Spleen (tissue), 11 donors: ENCODE results near the gene ZNF484. TPM values are rescaled to one million over a fixed set of nuclear protein-coding genes. Genes with fewer than 3 reads are reported as not detected.

Source experiments
- DNase-seq: peaks from one replicate; pipeline ENCODE4 v3.0.0-alpha.2; 2020
- H3K27ac ChIP-seq, 8 donors: fragments of 200-600 bp; sonication (generic) in 7 of 8; 1 replicate in 4 of 8; 2 replicates in 4 of 8; pipeline versions ENCODE4 v1.5.0 to v1.8.0; 2016 to 2021; ENCODE audit warnings: inconsistent platforms in 4 of 8, mild to moderate bottlenecking in 4 of 8, moderate library complexity in 1 of 8
- H3K27me3 ChIP-seq, 7 donors: fragments of 200-600 bp; sonication (generic) in 6 of 7; replicated peaks in 1 of 7; 1 replicate in 4 of 7; 2 replicates in 3 of 7; pipeline versions ENCODE4 v1.5.0 to v1.8.0; 2016 to 2021; ENCODE audit warnings: inconsistent platforms in 3 of 7, mild to moderate bottlenecking in 1 of 7
- H3K36me3 ChIP-seq, 6 donors: fragments of 200-600 bp; sonication (generic) in 5 of 6; 1 replicate in 4 of 6; 2 replicates in 2 of 6; pipeline versions ENCODE4 v1.5.0 to v1.8.0; 2016 to 2021; ENCODE audit warnings: inconsistent platforms in 2 of 6
- H3K4me1 ChIP-seq, 6 donors: fragments of 200-600 bp; sonication (generic) in 5 of 6; 1 replicate in 3 of 6; 2 replicates in 3 of 6; pipeline versions ENCODE4 v1.5.0 to v1.8.0; 2016 to 2021; ENCODE audit warnings: inconsistent platforms in 3 of 6
- H3K4me3 ChIP-seq, 8 donors: fragments of 200-600 bp; sonication (generic) in 7 of 8; 1 replicate in 4 of 8; 2 replicates in 4 of 8; pipeline versions ENCODE4 v1.5.0 to v1.8.0; 2016 to 2021; ENCODE audit warnings: inconsistent platforms in 4 of 8, mild to moderate bottlenecking in 4 of 8, moderate library complexity in 2 of 8
- H3K9me3 ChIP-seq, 8 donors: fragments of 200-600 bp; sonication (generic) in 7 of 8; 1 replicate in 4 of 8; 2 replicates in 4 of 8; pipeline versions ENCODE4 v1.5.0 to v1.8.0; 2016 to 2021; ENCODE audit warnings: inconsistent platforms in 4 of 8
- CTCF ChIP-seq, 11 experiments: fragments of 200-600 bp in 7 of 11; fragments of 450-650 bp in 4 of 11; sonication (generic) in 4 of 11; IDR thresholded peaks in 8 of 11; conservative IDR thresholded peaks in 3 of 11; 1 replicate in 7 of 11; 2 replicates in 4 of 11; pipeline versions ENCODE4 v1.4.0 to v1.8.0; 2016 to 2021; ENCODE audit warnings: antibody characterized with exemption in 11 of 11, inconsistent platforms in 4 of 11, mild to moderate bottlenecking in 1 of 11
- POLR2A ChIP-seq, 3 donors: fragments of 450-650 bp; IDR thresholded peaks; one replicate each; pipeline ENCODE4 v1.5.1; 2017; ENCODE audit warnings: antibody characterized with exemption in 3 of 3, mild to moderate bottlenecking in 1 of 3
- POLR2AphosphoS5 ChIP-seq, 3 donors: sonication (generic); formaldehyde crosslinking; IDR thresholded peaks; one replicate each; pipeline ENCODE4 v1.5.1; 2017; ENCODE audit warnings: antibody characterized with exemption in 3 of 3
- WGBS, 5 donors: extraction: QIAGEN DNeasy Blood & Tissue Kit in 3 of 5; methylation state at CpG; one replicate each; pipeline versions ENCODE4 v1.1.5 to v1.1.7; 2013 to 2018; 5-methylcytosine and 5-hydroxymethylcytosine counted together
- intact Hi-C: fragments of 100-400 bp; cut with DNase I; formaldehyde crosslinking; loops from one replicate; pipeline ENCODE4 v1.15.0; 2023; ENCODE audit warnings: low total_unique reads
- polyA plus RNA-seq, 3 donors: library from polyadenylated mRNA; stranded (reverse); fragments of 200-250 nt; gene quantifications; one replicate each; pipeline ENCODE4 v1.2.1, GENCODE V29; 2013
- total RNA-seq, 7 donors: library from RNA; depleted of rRNA in 3 of 7; stranded (reverse); fragments of >200 nt in 3 of 7; fragmentation: NEBNext Ultra II Directional in 4 of 7; extraction: Animal tissue kit (Norgen Biotek cat#: 25700) in 4 of 7; gene quantifications; one replicate each; pipeline versions ENCODE4 v1.1.0 to v1.2.1, GENCODE V29; 2016 to 2021
- donor health status: healthy with polysubstance abuse.
- donor health status: DM: no; HTN: no; CAD: no; lungs with moderate emphysema.
- donor health status: DM: no; HTN: no; CAD: no.
- donor health status: Bipolar disorder and iron deficiency.
- donor health status: healthy.
- donor health status: DM: no; HTN: no; CAD: no.
- donor health status: DM: yes; HTN: yes; CAD: no.

Gene ZNF484
- total and polyA plus RNA-seq, 10 donors: 1.1 to 28.4 (median 14.5) TPM

GRCh38 chr9:92808726-92809451 lies 68.9 kb downstream of the ZNF484 start:
- Histone ChIP-seq H3K36me3 (no peaks in the 10 kb centered on the region), H3K4me3 (peak overlapping the region; percentile 13 to 70 (median 38)), H3K27me3 (peaks cover 20 to 100% (median 94%) of the 10 kb centered on the region in 7 donors), H3K9me3 (no peaks in the 10 kb centered on the region), H3K4me1 (peaks cover 26 to 36% (median 30%) of the 10 kb centered on the region in 6 donors), H3K27ac (no peak overlapping the region)
- DNase-seq: peak; percentile 87
- intact Hi-C loops: no loop called here
- 1 to 4% (median 2%) methylated on average over 5 to 60 of the region's 60 CpGs for WGBS, 5 donors
- TF ChIP-seq POLR2A (IDR thresholded peaks at IDR 0.05) (no peak), POLR2AphosphoS5 (IDR thresholded peaks at IDR 0.05) (peak; percentile 30 to 79 (median 51)), CTCF (IDR thresholded peaks at IDR 0.05 in 8 of 11, conservative IDR thresholded peaks at IDR 0.05 in 3 of 11) (peak in 6 of 11 experiments; percentile 20 to 43 (median 25))

- Histone ChIP-seq H3K9me3 (no peaks in the 10 kb centered on the region), H3K4me3 (peak overlapping the region; percentile 13 to 70 (median 38)), H3K36me3 (no peaks in the 10 kb centered on the region), H3K27me3 (peaks cover 20 to 100% (median 86%) of the 10 kb centered on the region in 7 donors), H3K4me1 (peaks cover 26 to 36% (median 30%) of the 10 kb centered on the region in 6 donors), H3K27ac (no peak overlapping the region)
- TF ChIP-seq POLR2AphosphoS5 (IDR thresholded peaks at IDR 0.05) (no peak), POLR2A (IDR thresholded peaks at IDR 0.05) (no peak), CTCF (IDR thresholded peaks at IDR 0.05 in 8 of 11, conservative IDR thresholded peaks at IDR 0.05 in 3 of 11) (no peak)
- WGBS, 5 donors: 3 to 6% (median 5%) methylated on average over 34 to 76 of the region's 76 CpGs; no CpG with 5 or more reads in 1 of the 5 donors
- peak; percentile 76 for DNase-seq
- intact Hi-C loops: no loop called here
These were observed 69.8 kb downstream of the ZNF484 start for GRCh38 chr9:92807757-92808725.

- DNase-seq: no peak
- WGBS, 5 donors: 12 to 21% (median 17%) methylated on average over 35 to 44 of the region's 44 CpGs
- H3K9me3 ChIP-seq: no peaks in the 10 kb centered on the region
- peak overlapping the region in 6 of 8 donors; percentile 18 to 70 (median 40) for H3K4me3 ChIP-seq
- H3K27ac ChIP-seq: no peak overlapping the region
- H3K36me3 ChIP-seq: no peaks in the 10 kb centered on the region
- TF ChIP-seq CTCF (IDR thresholded peaks at IDR 0.05 in 8 of 11, conservative IDR thresholded peaks at IDR 0.05 in 3 of 11) (no peak), POLR2A (IDR thresholded peaks at IDR 0.05) (no peak), POLR2AphosphoS5 (IDR thresholded peaks at IDR 0.05) (no peak)
- intact Hi-C loops: no loop called here
- H3K4me1 ChIP-seq: peaks cover 26 to 36% (median 30%) of the 10 kb centered on the region in 6 donors
- H3K27me3 ChIP-seq: peaks cover 16 to 98% (median 78%) of the 10 kb centered on the region in 7 donors
These were observed 70.6 kb downstream of the ZNF484 start for GRCh38 chr9:92807031-92807756.
